OCI-M2 (cell line): ENCODE measurements around the gene TLN1.

Experiments used
- DNase-seq: peaks from one replicate; lab custom pipeline; 2025; ENCODE audit not compliant: unreplicated experiment; lab: John Stamatoyannopoulos, UW

TLN1 gene

DNA sequence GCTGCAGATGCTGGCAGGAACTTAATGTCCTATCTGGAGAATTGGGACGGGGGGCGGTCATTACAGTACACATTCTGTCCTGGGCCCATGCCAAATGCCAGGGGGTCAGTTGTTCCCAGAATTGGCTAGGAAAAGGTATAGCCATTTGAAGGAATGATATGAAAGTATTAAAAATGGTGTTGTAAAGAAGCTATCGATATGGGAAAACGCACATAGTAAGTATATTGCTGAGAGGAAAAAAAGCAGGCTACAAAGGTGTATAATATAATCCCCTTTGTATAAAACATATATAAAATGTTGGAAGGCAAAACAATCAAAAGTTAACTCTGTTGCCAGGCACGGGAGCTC is 66.5 kb downstream of the TLN1 start:
- no peak for DNase-seq

DNA sequence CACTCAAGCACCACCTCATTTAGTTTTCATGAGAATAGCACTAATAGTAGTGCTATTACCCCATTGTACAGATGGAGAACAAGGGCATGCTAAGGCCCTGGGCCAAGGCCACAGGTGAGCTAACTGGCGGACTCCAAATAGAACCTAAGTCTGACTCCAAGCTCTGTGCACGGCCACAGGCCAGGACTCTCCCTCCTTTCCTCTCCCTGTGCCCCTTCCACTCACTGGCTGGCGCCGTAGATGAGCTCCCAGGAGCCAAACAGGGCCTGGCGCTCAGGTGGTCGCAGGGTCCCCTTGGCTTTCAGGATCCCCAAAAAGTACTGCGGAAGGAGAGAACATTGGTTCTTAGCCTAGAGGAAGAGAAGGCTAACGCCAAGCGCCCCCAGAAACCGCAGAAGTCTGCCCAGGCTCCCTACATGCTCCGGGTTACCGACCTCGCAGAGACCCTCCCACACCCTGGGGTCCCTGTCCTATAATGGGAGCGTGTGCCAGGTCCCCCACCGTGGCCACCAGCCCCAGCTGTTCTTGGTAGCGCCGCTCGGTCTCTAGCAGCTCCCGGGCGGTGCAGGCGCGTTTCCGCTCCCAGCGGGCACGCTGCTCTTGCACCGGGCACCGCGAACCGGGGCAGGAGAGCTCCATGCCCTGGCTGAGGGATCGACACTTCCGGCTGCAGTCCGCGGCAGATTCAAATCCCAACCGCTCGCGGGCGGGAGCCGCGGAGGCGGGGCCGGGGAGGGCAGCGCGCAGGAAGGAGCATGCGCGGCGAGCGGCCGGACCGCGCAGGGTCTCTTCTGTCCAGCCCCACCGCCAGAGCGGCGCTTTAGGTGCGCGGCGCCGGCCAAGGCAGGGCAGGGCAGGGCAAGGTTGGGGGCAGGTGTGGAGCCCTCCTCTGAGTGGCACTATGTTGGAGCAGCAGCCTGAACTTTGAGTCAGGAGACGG is 67.2 kb downstream of the TLN1 start, which contains the start of gene ARHGEF39:
TSS of gene ARHGEF39 (minus strand) at position 665 of the 940 bp plus-strand sequence. CDS start at position 639, 26 bp downstream.
- peak; percentile 19 for DNase-seq

GRCh38 chr9:35662437-35662836 is 69.6 kb downstream of the TLN1 start:
- DNase-seq: no peak

DNA sequence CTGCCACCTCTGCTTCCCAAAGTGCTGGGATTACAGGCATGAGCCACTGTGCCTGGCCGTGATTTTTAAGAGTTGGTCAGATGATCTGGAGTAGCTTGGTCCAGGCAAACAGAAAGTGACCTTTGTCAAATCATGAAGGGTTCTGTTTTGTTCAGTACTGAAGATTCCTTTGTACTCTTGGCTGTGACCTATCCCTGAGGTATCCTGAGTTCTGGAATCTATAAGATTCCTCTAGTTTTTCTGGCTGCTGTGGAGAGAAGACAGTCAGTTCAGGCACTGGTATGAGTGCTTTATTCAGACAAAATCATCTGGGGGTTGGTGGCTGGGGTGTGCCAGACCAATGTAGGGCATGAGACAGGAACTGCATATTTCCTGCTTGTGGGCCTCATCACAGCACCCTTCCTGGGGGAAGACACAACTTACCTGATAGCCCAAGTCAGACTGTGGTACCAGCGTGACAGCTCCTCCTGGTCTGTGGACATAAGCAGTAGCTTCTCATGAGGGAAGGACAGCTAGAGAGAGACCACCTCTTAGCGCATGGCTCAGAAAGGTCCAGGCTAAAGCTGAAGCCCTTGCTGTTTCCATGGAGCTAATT is 70.1 kb downstream of the TLN1 start:
- no peak for DNase-seq

GRCh38 chr9:35660966-35661415 is 71.0 kb downstream of the TLN1 start:
- no peak for DNase-seq

DNA sequence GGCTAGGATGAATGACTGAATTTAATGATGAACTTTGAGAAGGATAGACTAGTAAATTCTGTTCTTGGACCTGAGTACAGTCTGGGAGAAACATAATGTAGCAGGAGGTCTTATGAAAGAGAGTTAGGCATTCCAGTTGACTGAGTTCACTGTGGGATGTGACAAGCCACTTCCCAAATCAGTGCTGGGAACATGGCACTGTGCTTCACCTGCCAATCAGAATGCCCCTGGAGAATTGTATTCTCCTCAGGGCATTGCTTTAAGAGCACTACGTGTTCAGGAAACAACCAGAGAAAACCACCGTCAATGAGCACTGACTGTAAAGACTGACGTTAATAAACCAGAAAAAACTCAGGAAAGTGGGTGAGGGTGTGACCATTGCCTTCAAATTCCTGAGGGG is 72.7 kb downstream of the TLN1 start:
- DNase-seq: no peak

DNA sequence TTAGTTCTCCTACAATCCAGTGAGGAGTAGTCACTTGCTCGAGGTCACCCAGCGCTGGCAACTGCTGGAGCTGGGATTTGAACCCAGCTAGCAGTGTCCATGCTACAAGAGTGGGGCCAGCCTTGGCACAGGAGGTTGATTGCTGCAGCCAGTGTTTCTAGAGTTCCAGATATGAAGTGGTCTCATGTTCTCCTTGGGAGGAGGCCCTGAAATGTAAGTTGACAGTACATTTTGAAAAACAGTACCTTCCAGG is 73.1 kb downstream of the TLN1 start:
- DNase-seq: peak; percentile 4

GRCh38 chr9:35658137-35658967 is 73.6 kb downstream of the TLN1 start, which contains the start of gene CCDC107:
Gene CCDC107, plus strand, starts transcription at chr9:35658292. Its CDS starts 88 bp downstream, at chr9:35658380.
- peak; percentile 84 for DNase-seq

- DNase-seq: peak; percentile 84
These were observed 74.4 kb downstream of the TLN1 start, which contains the start of gene RMRP for GRCh38 chr9:35657546-35658136. Gene RMRP, minus strand, starts transcription at chr9:35658019.

- DNase-seq: no peak
These were observed 75.0 kb downstream of the TLN1 start for GRCh38 chr9:35656831-35657545.

DNA sequence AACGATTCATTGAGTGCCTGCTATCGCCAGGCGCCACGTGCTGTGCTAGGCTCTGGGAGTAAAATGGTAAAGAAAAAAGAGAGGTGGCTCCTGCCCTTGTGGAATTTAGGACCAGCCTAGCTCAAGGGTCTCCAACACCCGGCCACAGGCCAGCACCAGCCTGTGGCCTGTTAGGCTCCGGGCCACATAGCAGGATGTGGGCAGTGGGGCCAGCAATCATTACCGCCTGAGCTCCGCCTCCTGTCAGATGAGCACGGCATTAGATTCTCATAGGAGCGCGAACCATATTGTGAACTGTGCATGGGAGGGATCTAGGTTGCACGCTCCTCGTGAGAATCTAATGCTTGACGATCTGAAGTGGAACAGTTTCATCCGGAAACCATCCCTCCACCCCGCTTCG is 75.6 kb downstream of the TLN1 start:
- DNase-seq: no peak

GRCh38 chr9:35653611-35654010 is 78.4 kb downstream of the TLN1 start:
- DNase-seq: no peak

- DNase-seq: no peak
These were observed 79.2 kb downstream of the TLN1 start for GRCh38 chr9:35652829-35653209.

- no peak for DNase-seq
These were observed 79.8 kb downstream of the TLN1 start for GRCh38 chr9:35651956-35652828.

DNA sequence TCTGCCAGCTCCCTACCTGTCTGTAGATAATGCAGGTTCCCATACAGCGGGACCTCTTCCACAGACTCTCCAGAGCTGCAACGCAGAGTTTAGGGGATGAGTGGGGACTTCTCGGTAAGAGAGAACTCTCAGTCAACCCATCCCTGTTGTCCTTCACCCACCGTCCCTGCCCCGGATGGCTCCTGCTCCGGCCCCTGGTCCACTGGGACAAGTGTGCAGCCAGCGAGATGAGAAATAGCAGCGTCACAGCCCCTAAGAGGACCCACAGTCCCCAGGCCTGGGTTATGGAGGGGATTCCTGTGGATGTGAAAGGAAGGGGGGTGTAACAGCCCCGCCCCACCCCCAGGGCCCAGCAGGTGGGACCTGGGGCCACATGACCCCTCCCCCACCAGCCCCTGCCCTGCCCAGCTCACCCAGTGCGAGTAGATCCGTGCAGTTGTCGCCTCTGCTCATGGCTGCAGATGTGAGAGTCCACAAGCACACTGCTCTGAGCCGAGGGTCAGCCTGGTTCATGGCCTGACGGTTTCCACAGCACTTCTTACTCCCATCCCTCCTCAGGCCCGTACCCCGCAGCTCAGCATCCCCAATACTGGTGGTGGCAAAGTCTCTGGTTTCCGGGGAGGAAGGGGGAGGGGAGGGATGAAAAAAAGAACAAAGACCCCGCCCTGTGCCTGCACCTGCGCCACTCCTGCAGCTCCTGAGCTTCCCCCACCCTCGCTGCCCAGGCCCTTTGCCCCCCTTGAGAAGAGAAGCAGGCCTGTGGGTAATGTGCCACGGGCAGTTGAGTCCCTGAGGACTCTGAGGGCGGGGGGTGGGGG is 81.4 kb downstream of the TLN1 start, which contains the start of gene SIT1:
TSS of gene SIT1 (minus strand) at position 591 of the 818 bp plus-strand sequence. CDS start at position 513, 78 bp downstream.
- no peak for DNase-seq

GRCh38 chr9:35649431-35650340 is 82.3 kb downstream of the TLN1 start:
- no peak for DNase-seq
